Astrocyte of the spinal cord (primary cell): ENCODE results near the gene TSPO.

Source experiments
- DNase-seq: peaks from one replicate; pipeline ENCODE4 v3.0.0; 2011; ENCODE audit warnings: low read depth, low spot score
- H3K4me3 ChIP-seq: 2 replicates; pipeline ENCODE4 v1.5.1; 2011; ENCODE audit warnings: low read depth, mild to moderate bottlenecking, low read length, moderate library complexity
- CTCF ChIP-seq: IDR thresholded peaks from 2 replicates; pipeline ENCODE4 v1.5.1; 2012; ENCODE audit warnings: low read depth, mild to moderate bottlenecking, low read length, inconsistent platforms
- in situ Hi-C: cut with HindIII; loops from 2 replicates; pipeline ENCODE4 v1.10.0; 2017; ENCODE audit warnings: low sequenced_read_pairs

Gene TSPO

GRCh38 chr22:43177479-43177878, 26.1 kb downstream of the TSPO start:
- no peak for TF ChIP-seq CTCF
- DNase-seq, result no peak
- in situ Hi-C loops, result no loop called here
- no peak overlapping the region for H3K4me3 ChIP-seq

GRCh38 chr22:43179146-43179910, 28.0 kb downstream of the TSPO start:
- in situ Hi-C loops, result no loop called here
- no peak for DNase-seq
- TF ChIP-seq CTCF, result no peak
- H3K4me3 ChIP-seq, result no peak overlapping the region

- no peak for TF ChIP-seq CTCF
- in situ Hi-C loops, result no loop called here
Measured at GRCh38 chr22:43179911-43180195, 28.5 kb downstream of the TSPO start.

GRCh38 chr22:43180670-43181069, 29.3 kb downstream of the TSPO start:
- in situ Hi-C loops, result no loop called here
- TF ChIP-seq CTCF, result no peak
- no peak overlapping the region for H3K4me3 ChIP-seq
- DNase-seq, result no peak

More at GRCh38 chr22:43179911-43180195, 28.5 kb downstream of the TSPO start:
- DNase-seq, result no peak
- H3K4me3 ChIP-seq, result no peak overlapping the region

- TF ChIP-seq CTCF, result no peak
- DNase-seq, result no peak
- in situ Hi-C loops, result no loop called here
- H3K4me3 ChIP-seq, result no peak overlapping the region
Measured at GRCh38 chr22:43181321-43182076, 30.1 kb downstream of the TSPO start.

GRCh38 chr22:43182118-43182517, 30.8 kb downstream of the TSPO start:
- in situ Hi-C loops, result no loop called here
- H3K4me3 ChIP-seq, result no peak overlapping the region
- no peak for TF ChIP-seq CTCF
- DNase-seq, result no peak
